ENCODE results near the gene CAMTA1.
"Not testable (repeated sequence)": the region's sequence is repeated elsewhere in the genome, so short reads cannot be mapped to it uniquely, and the experiment has no call there.

CAMTA1 gene

GRCh38 chr1:7299994-7300393, 514.7 kb downstream of the CAMTA1 start:
- no peak for DNase-seq

GRCh38 chr1:7300893-7301663, 515.8 kb downstream of the CAMTA1 start:
- no peak for DNase-seq

GRCh38 chr1:7301664-7301981, 516.4 kb downstream of the CAMTA1 start:
- DNase-seq = no peak

GRCh38 chr1:7302126-7302525, 516.9 kb downstream of the CAMTA1 start:
- DNase-seq = no peak

GRCh38 chr1:7302873-7303272, 517.6 kb downstream of the CAMTA1 start:
- DNase-seq = no peak

GRCh38 chr1:7303554-7304317, 518.5 kb downstream of the CAMTA1 start:
- DNase-seq = no peak

GRCh38 chr1:7313081-7313546, 527.9 kb downstream of the CAMTA1 start:
- no peak for DNase-seq

- DNase-seq = no peak
Observed at GRCh38 chr1:7313826-7314225, 528.6 kb downstream of the CAMTA1 start.

GRCh38 chr1:7315316-7315715, 530.1 kb downstream of the CAMTA1 start:
- no peak for DNase-seq

- DNase-seq = no peak
Observed at GRCh38 chr1:7315946-7316345, 530.7 kb downstream of the CAMTA1 start.

- DNase-seq = no peak
Observed at GRCh38 chr1:7317888-7318287, 532.6 kb downstream of the CAMTA1 start.

GRCh38 chr1:7319196-7319595, 533.9 kb downstream of the CAMTA1 start:
- no peak for DNase-seq

GRCh38 chr1:7320661-7321060, 535.4 kb downstream of the CAMTA1 start:
- no peak for DNase-seq

- no peak for DNase-seq
Observed at GRCh38 chr1:7322283-7322785, 537.1 kb downstream of the CAMTA1 start.

- no peak for DNase-seq
Observed at GRCh38 chr1:7322912-7323311, 537.7 kb downstream of the CAMTA1 start.

- DNase-seq = no peak
Observed at GRCh38 chr1:7325254-7325653, 540.0 kb downstream of the CAMTA1 start.

- no peak for DNase-seq
Observed at GRCh38 chr1:7326366-7326765, 541.1 kb downstream of the CAMTA1 start.

GRCh38 chr1:7327849-7328248, 542.6 kb downstream of the CAMTA1 start:
- no peak for DNase-seq

GRCh38 chr1:7329868-7330615, 544.8 kb downstream of the CAMTA1 start:
- no peak for DNase-seq

GRCh38 chr1:7330726-7331125, 545.5 kb downstream of the CAMTA1 start:
- not testable (repeated sequence) for DNase-seq

GRCh38 chr1:7331926-7332535, 546.8 kb downstream of the CAMTA1 start:
- DNase-seq = no peak

GRCh38 chr1:7333094-7333493, 547.8 kb downstream of the CAMTA1 start:
- no peak for DNase-seq

GRCh38 chr1:7333620-7334019, 548.4 kb downstream of the CAMTA1 start:
- DNase-seq = no peak

Measured in effector CD4-positive, alpha-beta T cell (primary cell).